HG02798 (cell line): ENCODE data around the gene GZMM.

Experiments used
- ATAC-seq: cut with Tn5 transposase; IDR thresholded peaks from one replicate; pipeline ENCODE4 v1.9.1; 2021; ENCODE audit warnings: mild to moderate bottlenecking; ENCODE audit not compliant: unreplicated experiment, poor library complexity

GZMM gene

GRCh38 chr19:533364-534058, 10.3 kb upstream of the GZMM start:
- no peak for ATAC-seq

- no peak for ATAC-seq
These were observed 9.8 kb upstream of the GZMM start for GRCh38 chr19:534088-534487.

- ATAC-seq, result no peak
These were observed 8.6 kb upstream of the GZMM start for GRCh38 chr19:535017-535835.

GRCh38 chr19:536031-536880, 7.6 kb upstream of the GZMM start:
- no peak for ATAC-seq

GRCh38 chr19:536881-537404, 6.9 kb upstream of the GZMM start:
- no peak for ATAC-seq

- no peak for ATAC-seq
These were observed 5.0 kb upstream of the GZMM start for GRCh38 chr19:538641-539428.

GRCh38 chr19:539429-540030, 4.3 kb upstream of the GZMM start:
- no peak for ATAC-seq

- no peak for ATAC-seq
These were observed 2.8 kb upstream of the GZMM start for GRCh38 chr19:540867-541637.

- ATAC-seq, result no peak
These were observed 2.2 kb upstream of the GZMM start for GRCh38 chr19:541699-542098.

GRCh38 chr19:542173-542866, 1.5 kb upstream of the GZMM start:
- no peak for ATAC-seq

GRCh38 chr19:547117-547516, 3.3 kb downstream of the GZMM start:
- ATAC-seq, result no peak

- no peak for ATAC-seq
These were observed 4.2 kb downstream of the GZMM start for GRCh38 chr19:547836-548720.

- ATAC-seq, result no peak
These were observed 5.3 kb downstream of the GZMM start for GRCh38 chr19:548886-549830.

- ATAC-seq, result no peak
These were observed 11.0 kb downstream of the GZMM start for GRCh38 chr19:554817-555216.

GRCh38 chr19:555474-555808, 11.6 kb downstream of the GZMM start:
- ATAC-seq, result no peak

- no peak for ATAC-seq
These were observed 12.9 kb downstream of the GZMM start for GRCh38 chr19:556611-557382.
